AG04450 (cell line): ENCODE results near the gene CADPS2. TPM values are rescaled to one million over a fixed set of nuclear protein-coding genes. Genes with fewer than 3 reads are reported as not detected.
"Not testable (repeated sequence)": the region's sequence is repeated elsewhere in the genome, so short reads cannot be mapped to it uniquely, and the experiment has no call there.

ENCODE experiments used
- CTCF ChIA-PET: fragments of 300-600, 350-600 bp; formaldehyde crosslinking; extraction: SDS; loops from one replicate; lab custom pipeline; 2022; ENCODE audit warnings: antibody characterized with exemption, inconsistent platforms; lab: Charles Lee
- POLR2A ChIA-PET: fragments of 350-600 bp; formaldehyde crosslinking; extraction: SDS; loops from one replicate; lab custom pipeline; 2021; ENCODE audit warnings: antibody characterized with exemption, inconsistent platforms; lab: Yijun Ruan, JAX
- DNase-seq: peaks from one replicate; pipeline ENCODE4 v3.0.0-alpha.2; 2011; ENCODE audit warnings: low read depth, low spot score
- H3K27ac ChIP-seq: one replicate; pipeline ENCODE4 v1.5.1; 2012; ENCODE audit warnings: low read depth, low read length, control low read depth
- H3K27me3 ChIP-seq: one replicate; pipeline ENCODE4 v1.6.0; 2012; ENCODE audit warnings: low read length; ENCODE audit not compliant: control insufficient read depth, insufficient read depth
- H3K4me3 ChIP-seq: 2 replicates; pipeline ENCODE4 v1.5.1; 2011; ENCODE audit warnings: mild to moderate bottlenecking, low read depth, low read length, control low read depth
- H3K9me3 ChIP-seq: 2 replicates; pipeline ENCODE4 v1.5.1; 2012; ENCODE audit warnings: low read length; ENCODE audit not compliant: control insufficient read depth, insufficient read depth
- polyA plus RNA-seq: library from polyadenylated mRNA; depleted of rRNA; stranded (reverse); fragments of >200 nt; gene quantifications from 2 replicates; pipeline ENCODE4 v1.2.3, GENCODE V29; 2011; rRNA removed
- small RNA-seq: library from RNA; depleted of rRNA; stranded (forward); fragments of <200 nt; gene quantifications from one replicate; pipeline ENCODE3, GENCODE V24; 2012; ENCODE audit warnings: low read depth; ENCODE audit not compliant: insufficient read length
- TF ChIP-seq, protein P1 (sequence below): IDR thresholded peaks from 2 replicates; pipeline ENCODE4 v1.5.1; 2011; ENCODE audit warnings: low read depth, low read length, control low read depth, inconsistent platforms

Gene CADPS2
- polyA plus RNA-seq, 1 experiment = 0.41 TPM

- Histone ChIP-seq H3K9me3 (no peaks in the 10 kb centered on the region), H3K27me3 (no peaks in the 10 kb centered on the region), H3K4me3 (no peak overlapping the region), H3K27ac (no peak overlapping the region)
- CTCF ChIA-PET = no interaction called here
- no peak for DNase-seq
- TF ChIP-seq, protein P1, sequence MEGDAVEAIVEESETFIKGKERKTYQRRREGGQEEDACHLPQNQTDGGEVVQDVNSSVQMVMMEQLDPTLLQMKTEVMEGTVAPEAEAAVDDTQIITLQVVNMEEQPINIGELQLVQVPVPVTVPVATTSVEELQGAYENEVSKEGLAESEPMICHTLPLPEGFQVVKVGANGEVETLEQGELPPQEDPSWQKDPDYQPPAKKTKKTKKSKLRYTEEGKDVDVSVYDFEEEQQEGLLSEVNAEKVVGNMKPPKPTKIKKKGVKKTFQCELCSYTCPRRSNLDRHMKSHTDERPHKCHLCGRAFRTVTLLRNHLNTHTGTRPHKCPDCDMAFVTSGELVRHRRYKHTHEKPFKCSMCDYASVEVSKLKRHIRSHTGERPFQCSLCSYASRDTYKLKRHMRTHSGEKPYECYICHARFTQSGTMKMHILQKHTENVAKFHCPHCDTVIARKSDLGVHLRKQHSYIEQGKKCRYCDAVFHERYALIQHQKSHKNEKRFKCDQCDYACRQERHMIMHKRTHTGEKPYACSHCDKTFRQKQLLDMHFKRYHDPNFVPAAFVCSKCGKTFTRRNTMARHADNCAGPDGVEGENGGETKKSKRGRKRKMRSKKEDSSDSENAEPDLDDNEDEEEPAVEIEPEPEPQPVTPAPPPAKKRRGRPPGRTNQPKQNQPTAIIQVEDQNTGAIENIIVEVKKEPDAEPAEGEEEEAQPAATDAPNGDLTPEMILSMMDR = no peak
- POLR2A ChIA-PET = no interaction called here
Observed at GRCh38 chr7:122290476-122290875, 595.8 kb downstream of the CADPS2 start.

DNA sequence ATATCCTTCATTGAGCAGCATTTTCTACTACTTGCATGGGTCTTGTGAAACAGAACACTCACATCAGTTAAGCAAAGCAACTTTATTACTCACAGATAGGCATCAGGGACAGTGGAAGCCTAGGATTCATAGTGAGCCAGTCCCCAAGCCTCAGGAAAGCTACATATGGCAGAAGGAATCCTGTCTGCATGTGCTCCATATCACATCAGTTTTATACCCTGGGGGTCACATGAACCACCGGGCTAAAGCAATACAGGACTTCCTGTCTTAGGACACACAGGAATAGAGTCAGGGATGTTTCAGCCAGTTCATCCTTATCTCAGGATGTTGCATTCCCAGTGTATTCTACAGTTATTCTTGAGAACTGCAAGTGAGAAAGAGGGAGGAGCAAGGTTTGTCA, 596.8 kb downstream of the CADPS2 start:
- no peaks in the 10 kb centered on the region for H3K27me3 ChIP-seq
- CTCF ChIA-PET = no interaction called here
- no peak overlapping the region for H3K27ac ChIP-seq
- no peaks in the 10 kb centered on the region for H3K9me3 ChIP-seq
- POLR2A ChIA-PET = no interaction called here
- no peak overlapping the region for H3K4me3 ChIP-seq
- no peak for DNase-seq
- TF ChIP-seq, protein P1 = no peak

GRCh38 chr7:122284608-122285007, 601.7 kb downstream of the CADPS2 start:
- H3K4me3 ChIP-seq, CTCF ChIA-PET, H3K9me3 ChIP-seq, H3K27ac ChIP-seq, POLR2A ChIA-PET, DNase-seq, H3K27me3 ChIP-seq: not testable (repeated sequence)

DNA sequence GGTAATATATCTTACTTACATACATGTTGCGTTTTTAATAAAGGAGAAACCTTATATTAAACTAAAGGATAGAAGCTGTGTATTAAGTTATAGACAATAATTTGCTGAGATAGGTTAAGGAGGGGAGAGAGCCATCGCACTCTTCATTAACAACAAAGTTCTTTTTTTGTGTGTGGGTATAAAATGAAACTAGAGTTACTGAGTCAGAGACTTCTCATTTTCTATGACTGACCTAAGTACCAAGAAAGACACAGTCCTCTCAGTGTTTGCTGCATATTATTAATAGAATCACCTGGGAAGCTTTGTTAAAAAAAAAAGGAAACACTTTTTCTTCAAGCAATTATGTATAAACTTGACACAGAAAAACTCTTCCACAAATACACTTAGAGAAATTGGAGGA, 613.1 kb downstream of the CADPS2 start:
- no peak overlapping the region for H3K27ac ChIP-seq
- H3K27me3 ChIP-seq = no peaks in the 10 kb centered on the region
- POLR2A ChIA-PET = no interaction called here
- no peak overlapping the region for H3K4me3 ChIP-seq
- H3K9me3 ChIP-seq = no peaks in the 10 kb centered on the region
- DNase-seq = no peak
- TF ChIP-seq, protein P1 = no peak
- CTCF ChIA-PET = interaction anchor here (0.6 kb wide), 1 partner anchor 877 kb away, joined by 7 read pairs; no protein-coding TSS in a partner anchor

DNA sequence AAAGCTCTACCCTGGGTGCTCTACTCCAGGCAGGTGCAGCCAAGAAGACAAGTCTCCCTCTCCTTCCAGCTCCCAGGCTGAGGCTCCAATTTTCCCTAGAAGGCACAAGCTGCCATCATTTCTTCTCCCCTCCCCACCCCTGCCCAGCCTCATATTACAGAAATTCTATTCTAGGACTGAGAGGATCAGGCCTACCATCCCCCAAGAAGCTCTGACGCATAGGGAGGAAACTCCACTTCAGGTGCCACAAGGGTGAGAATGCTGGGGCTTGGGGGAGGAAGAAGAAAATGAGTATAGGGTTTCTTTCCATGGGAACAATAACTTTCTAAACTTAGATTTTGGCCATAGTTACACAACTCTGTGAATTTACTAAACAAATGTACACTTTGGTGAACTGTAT, 617.0 kb downstream of the CADPS2 start:
- POLR2A ChIA-PET = no interaction called here

More for the DNA sequence above, 617.0 kb downstream of the CADPS2 start:
- Histone ChIP-seq H3K27ac (no peak overlapping the region), H3K9me3 (no peaks in the 10 kb centered on the region), H3K27me3 (no peaks in the 10 kb centered on the region), H3K4me3 (no peak overlapping the region)
- CTCF ChIA-PET = no interaction called here
- no peak for DNase-seq
- TF ChIP-seq, protein P1 = no peak

Small RNA genes lying within 50 kb of the gene (small RNA-seq; reads per million reads assigned to genes)
- gene AC006463.1 = not detected

Other genes with a start within 250 kb of the CADPS2 start
- not detected in 2 replicates for gene RNF133, start 187.3 kb downstream of the CADPS2 start, polyA plus RNA-seq
- gene RNF148, start 183.5 kb downstream of the CADPS2 start, polyA plus RNA-seq = not detected in 2 replicates
- gene TAS2R16, start 109.2 kb upstream of the CADPS2 start, polyA plus RNA-seq = not detected in 2 replicates